ENCODE measurements around the gene GUCY1A1.
A peak's percentile ranks its signal among the peaks of the same experiment; 100 is the strongest.

Gene GUCY1A1

DNA sequence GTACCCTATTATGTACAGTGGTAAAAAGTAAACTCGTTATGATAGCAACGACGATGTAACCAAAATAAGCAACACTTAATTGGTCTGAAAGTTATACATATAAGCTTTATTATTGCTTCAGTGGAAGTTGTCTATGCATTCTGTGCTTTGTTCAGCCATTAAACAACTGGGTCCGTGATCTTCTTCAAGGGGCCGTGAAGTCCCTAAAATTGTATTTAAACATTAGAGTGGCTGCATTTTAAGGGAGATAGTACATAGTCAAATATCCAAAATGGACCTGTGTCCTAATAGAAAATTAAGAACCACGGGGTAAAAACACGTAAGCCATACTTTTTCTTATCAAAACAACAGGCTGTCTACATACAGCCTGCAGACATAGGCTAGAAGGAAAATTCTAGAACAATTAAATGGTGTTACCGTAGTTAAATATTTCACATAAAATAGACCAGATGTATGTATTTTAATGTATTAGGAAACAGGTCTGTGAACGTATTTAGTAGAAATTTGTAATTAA, 2.1 kb downstream of the GUCY1A1 start:
- no peak for DNase-seq (ENCODE audit: low read depth)
- TF ChIP-seq, protein P1, sequence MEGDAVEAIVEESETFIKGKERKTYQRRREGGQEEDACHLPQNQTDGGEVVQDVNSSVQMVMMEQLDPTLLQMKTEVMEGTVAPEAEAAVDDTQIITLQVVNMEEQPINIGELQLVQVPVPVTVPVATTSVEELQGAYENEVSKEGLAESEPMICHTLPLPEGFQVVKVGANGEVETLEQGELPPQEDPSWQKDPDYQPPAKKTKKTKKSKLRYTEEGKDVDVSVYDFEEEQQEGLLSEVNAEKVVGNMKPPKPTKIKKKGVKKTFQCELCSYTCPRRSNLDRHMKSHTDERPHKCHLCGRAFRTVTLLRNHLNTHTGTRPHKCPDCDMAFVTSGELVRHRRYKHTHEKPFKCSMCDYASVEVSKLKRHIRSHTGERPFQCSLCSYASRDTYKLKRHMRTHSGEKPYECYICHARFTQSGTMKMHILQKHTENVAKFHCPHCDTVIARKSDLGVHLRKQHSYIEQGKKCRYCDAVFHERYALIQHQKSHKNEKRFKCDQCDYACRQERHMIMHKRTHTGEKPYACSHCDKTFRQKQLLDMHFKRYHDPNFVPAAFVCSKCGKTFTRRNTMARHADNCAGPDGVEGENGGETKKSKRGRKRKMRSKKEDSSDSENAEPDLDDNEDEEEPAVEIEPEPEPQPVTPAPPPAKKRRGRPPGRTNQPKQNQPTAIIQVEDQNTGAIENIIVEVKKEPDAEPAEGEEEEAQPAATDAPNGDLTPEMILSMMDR (IDR thresholded peaks at IDR 0.05; ENCODE audit: insufficient read depth, low read depth, low read length, missing control alignments) = no peak
- peak overlapping the region; percentile 76 for H3K4me3 ChIP-seq (ENCODE audit: low read depth, low read length)

DNA sequence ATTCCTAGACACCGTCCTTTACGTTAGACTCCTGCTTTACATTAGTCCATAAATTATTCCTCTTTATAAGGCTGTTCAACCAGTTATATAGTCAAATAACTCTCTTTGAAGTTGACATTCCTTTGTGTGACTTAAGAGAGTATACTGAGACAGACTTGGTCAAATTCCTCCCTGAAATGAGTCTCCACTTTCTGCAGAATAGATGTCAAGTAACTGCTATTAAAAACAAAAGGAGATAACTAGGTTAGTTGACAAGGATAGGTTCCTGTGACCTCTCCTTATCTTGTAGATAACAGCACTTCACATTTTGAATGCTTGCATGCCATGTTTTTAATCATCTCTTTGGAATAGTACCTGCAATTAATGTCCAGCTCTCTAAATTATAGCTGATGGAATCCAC, 5.7 kb downstream of the GUCY1A1 start:
- no peak overlapping the region for H3K4me3 ChIP-seq (ENCODE audit: low read depth, low read length)
- TF ChIP-seq, protein P1 (IDR thresholded peaks at IDR 0.05; ENCODE audit: insufficient read depth, low read depth, low read length, missing control alignments) = no peak
- no peak for DNase-seq (ENCODE audit: low read depth)

DNA sequence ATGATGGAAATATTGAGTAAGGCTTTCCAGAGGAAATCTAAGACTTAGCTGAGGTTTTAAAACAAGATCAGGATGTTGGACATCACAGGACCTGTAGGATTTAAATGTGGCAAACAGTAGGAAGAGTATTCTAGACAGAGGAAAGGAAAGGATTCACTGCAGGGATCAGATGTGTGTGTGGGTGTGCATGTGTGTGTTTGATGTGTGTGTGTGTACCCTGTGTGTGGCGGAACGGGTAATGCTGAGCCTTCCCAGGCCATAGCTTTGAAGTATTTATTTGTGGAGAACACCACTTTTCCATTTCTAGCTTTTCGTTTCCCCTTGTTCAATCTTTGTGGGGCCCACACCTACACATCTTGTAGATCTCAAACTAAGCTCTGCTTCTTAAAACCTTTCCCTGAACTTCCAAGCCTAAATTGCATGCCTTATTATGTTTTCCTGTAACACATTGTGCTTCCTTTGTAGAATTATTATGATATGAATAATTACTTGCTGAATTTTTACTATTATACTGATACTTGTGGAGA, 6.9 kb downstream of the GUCY1A1 start:
- DNase-seq (ENCODE audit: low read depth) = no peak
- TF ChIP-seq, protein P1 (IDR thresholded peaks at IDR 0.05; ENCODE audit: insufficient read depth, low read depth, low read length, missing control alignments) = no peak
- H3K4me3 ChIP-seq (ENCODE audit: low read depth, low read length) = no peak overlapping the region

DNA sequence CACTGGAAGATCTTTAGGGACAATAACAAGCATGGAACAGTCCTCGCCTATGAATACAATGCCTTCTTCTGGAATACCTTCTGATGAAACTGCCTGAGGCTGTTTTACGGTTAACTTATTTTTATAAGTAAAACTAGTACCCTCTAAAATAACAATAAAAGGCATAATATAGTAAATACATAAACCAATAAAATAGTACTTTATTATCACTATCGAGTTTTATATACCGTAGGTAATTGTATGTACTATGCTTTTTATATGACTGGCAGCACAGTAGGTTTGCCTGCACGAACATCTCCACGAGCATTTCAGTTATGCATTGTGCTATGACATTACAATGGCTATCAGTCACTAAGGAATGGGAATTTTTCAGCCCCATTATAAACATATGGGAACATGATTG, 8.0 kb downstream of the GUCY1A1 start:
- TF ChIP-seq, protein P1 (IDR thresholded peaks at IDR 0.05; ENCODE audit: insufficient read depth, low read depth, low read length, missing control alignments) = no peak

DNA sequence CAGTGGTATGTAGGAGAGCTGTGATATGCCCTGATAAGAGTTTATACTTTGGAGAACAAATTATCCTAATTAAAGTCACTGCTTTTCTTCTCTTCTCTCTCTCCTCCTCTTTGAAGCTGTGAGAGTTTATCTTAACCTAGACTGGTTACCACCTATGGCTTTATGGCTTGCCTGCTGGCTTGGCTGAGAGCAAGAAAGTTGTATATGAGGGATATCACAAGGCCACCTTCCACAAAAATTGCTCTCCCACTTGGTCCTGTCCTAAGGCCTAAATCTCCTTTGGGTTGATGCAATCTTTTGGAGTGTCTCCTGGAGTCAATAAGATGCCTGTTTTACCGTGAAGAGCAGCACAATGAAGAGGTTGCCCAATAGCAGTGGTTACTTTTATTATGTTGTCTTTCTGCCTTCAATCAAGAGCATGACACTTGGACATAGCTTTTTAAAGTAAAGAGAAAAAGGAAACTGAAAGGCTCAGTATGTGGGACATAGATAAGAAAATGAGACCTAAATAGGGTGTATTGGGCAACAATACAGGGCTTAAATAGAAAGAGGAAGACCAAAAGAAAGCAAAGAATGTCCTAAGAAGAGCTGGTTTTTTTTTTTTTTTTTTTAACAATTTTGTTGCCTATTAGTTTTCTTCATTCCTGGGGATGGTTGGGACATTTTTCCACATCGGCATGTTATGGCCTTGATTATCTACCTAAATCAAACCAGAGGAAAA, 9.2 kb downstream of the GUCY1A1 start:
- no peak overlapping the region for H3K4me3 ChIP-seq (ENCODE audit: low read depth, low read length)
- TF ChIP-seq, protein P1 (IDR thresholded peaks at IDR 0.05; ENCODE audit: insufficient read depth, low read depth, low read length, missing control alignments) = no peak
- DNase-seq (ENCODE audit: low read depth) = peak; percentile 50

More for the DNA sequence above, 8.0 kb downstream of the GUCY1A1 start:
- no peak overlapping the region for H3K4me3 ChIP-seq (ENCODE audit: low read depth, low read length)
- DNase-seq (ENCODE audit: low read depth) = no peak

DNA sequence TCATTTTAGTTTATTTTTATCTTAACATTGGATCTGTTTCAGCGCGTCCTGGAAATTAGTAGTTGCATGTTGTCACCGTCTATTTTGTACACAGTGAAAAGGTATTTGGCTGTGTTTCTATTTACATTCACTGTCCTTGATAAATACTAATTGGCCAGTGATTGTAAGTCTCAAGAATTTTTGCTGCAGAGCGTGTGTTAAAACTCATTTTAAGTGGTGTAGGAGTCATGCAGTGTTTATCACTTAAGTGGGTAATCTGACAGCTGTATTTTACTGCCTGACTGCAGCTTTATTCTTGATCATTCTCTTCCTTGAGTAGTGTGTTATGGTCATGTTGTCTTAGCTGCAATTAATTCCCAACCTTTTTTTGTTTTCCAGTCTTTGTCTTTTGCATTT, 9.8 kb downstream of the GUCY1A1 start:
- H3K4me3 ChIP-seq (ENCODE audit: low read depth, low read length) = no peak overlapping the region
- TF ChIP-seq, protein P1 (IDR thresholded peaks at IDR 0.05; ENCODE audit: insufficient read depth, low read depth, low read length, missing control alignments) = no peak
- DNase-seq (ENCODE audit: low read depth) = no peak

Measured in GM12865 (cell line).